Daoy (cell line): ENCODE data around the gene FAM216B. TPM values are rescaled to one million over a fixed set of nuclear protein-coding genes. Genes with fewer than 3 reads are reported as not detected.
"Not testable (repeated sequence)": the region's sequence is repeated elsewhere in the genome, so short reads cannot be mapped to it uniquely, and the experiment has no call there.

ENCODE experiments used
- DNase-seq: peaks from one replicate; pipeline ENCODE4 v3.0.0-alpha.2; 2015; ENCODE audit warnings: low read depth
- total RNA-seq: library from RNA; depleted of rRNA; stranded (reverse); fragments of >200 nt; shearing (Covaris generic); gene quantifications from 2 replicates; pipeline ENCODE4 v1.2.3, GENCODE V29; 2014

FAM216B gene
- total RNA-seq, 1 experiment from 2014 or later, result not detected

- no peak for DNase-seq
Observed at GRCh38 chr13:42780044-42780443, 1.3 kb upstream of the FAM216B start.

- no peak for DNase-seq
Observed at GRCh38 chr13:42786715-42787114, 5.3 kb downstream of the FAM216B start.

- no peak for DNase-seq
Observed at GRCh38 chr13:42788601-42789000, 7.2 kb downstream of the FAM216B start.

- no peak for DNase-seq
Observed at GRCh38 chr13:42792154-42792553, 10.8 kb downstream of the FAM216B start.

GRCh38 chr13:42794577-42795275 is 13.3 kb downstream of the FAM216B start:
- no peak for DNase-seq

GRCh38 chr13:42795666-42796065 is 14.3 kb downstream of the FAM216B start:
- no peak for DNase-seq

GRCh38 chr13:42796747-42797356 is 15.5 kb downstream of the FAM216B start:
- no peak for DNase-seq

- DNase-seq, result no peak
Observed at GRCh38 chr13:42798118-42798517, 16.7 kb downstream of the FAM216B start.

- no peak for DNase-seq
Observed at GRCh38 chr13:42800109-42800643, 18.8 kb downstream of the FAM216B start.

- DNase-seq, result no peak
Observed at GRCh38 chr13:42803563-42804204, 22.3 kb downstream of the FAM216B start.

GRCh38 chr13:42804244-42804874 is 23.0 kb downstream of the FAM216B start:
- DNase-seq, result no peak

GRCh38 chr13:42807241-42807640 is 25.9 kb downstream of the FAM216B start:
- DNase-seq, result no peak

- no peak for DNase-seq
Observed at GRCh38 chr13:42807866-42808265, 26.5 kb downstream of the FAM216B start.

- no peak for DNase-seq
Observed at GRCh38 chr13:42808341-42808940, 27.1 kb downstream of the FAM216B start.

- no peak for DNase-seq
Observed at GRCh38 chr13:42812316-42812715, 30.9 kb downstream of the FAM216B start.

- no peak for DNase-seq
Observed at GRCh38 chr13:42814868-42815267, 33.5 kb downstream of the FAM216B start.

- DNase-seq, result no peak
Observed at GRCh38 chr13:42815681-42816080, 34.3 kb downstream of the FAM216B start.

- DNase-seq, result no peak
Observed at GRCh38 chr13:42816538-42816937, 35.2 kb downstream of the FAM216B start.

GRCh38 chr13:42819687-42820086 is 38.3 kb downstream of the FAM216B start:
- not testable (repeated sequence) for DNase-seq

GRCh38 chr13:42820451-42820850 is 39.1 kb downstream of the FAM216B start:
- DNase-seq, result no peak

GRCh38 chr13:42821437-42821836 is 40.1 kb downstream of the FAM216B start:
- DNase-seq, result no peak
